ENCODE data around the gene TNRC18.
"Not testable (repeated sequence)": the region's sequence is repeated elsewhere in the genome, so short reads cannot be mapped to it uniquely, and the experiment has no call there.

Gene TNRC18

GRCh38 chr7:5374464-5374863 lies 49.2 kb downstream of the TNRC18 start:
- TF ChIP-seq CTCF (IDR thresholded peaks at IDR 0.05; ENCODE audit: borderline replicate concordance, control extremely low read depth, extremely low read depth, insufficient read depth, missing control alignments), result no peak
- in situ Hi-C loops (cut with MboI; ENCODE audit: low sequenced_read_pairs, unreplicated experiment), result no loop called here
- no peak for DNase-seq (ENCODE audit: low spot score)

GRCh38 chr7:5373300-5373699 lies 50.3 kb downstream of the TNRC18 start:
- in situ Hi-C loops (cut with MboI; ENCODE audit: low sequenced_read_pairs, unreplicated experiment), result no loop called here
- TF ChIP-seq CTCF (IDR thresholded peaks at IDR 0.05; ENCODE audit: borderline replicate concordance, control extremely low read depth, extremely low read depth, insufficient read depth, missing control alignments), result no peak
- DNase-seq (ENCODE audit: low spot score), result no peak

GRCh38 chr7:5370454-5371353 lies 52.9 kb downstream of the TNRC18 start:
- DNase-seq (ENCODE audit: low spot score), result no peak
- in situ Hi-C loops (cut with MboI; ENCODE audit: low sequenced_read_pairs, unreplicated experiment), result no loop called here
- TF ChIP-seq CTCF (IDR thresholded peaks at IDR 0.05; ENCODE audit: borderline replicate concordance, control extremely low read depth, extremely low read depth, insufficient read depth, missing control alignments), result no peak

GRCh38 chr7:5367661-5368060 lies 56.0 kb downstream of the TNRC18 start:
- TF ChIP-seq CTCF (IDR thresholded peaks at IDR 0.05; ENCODE audit: borderline replicate concordance, control extremely low read depth, extremely low read depth, insufficient read depth, missing control alignments), result no peak
- DNase-seq (ENCODE audit: low spot score), result no peak
- in situ Hi-C loops (cut with MboI; ENCODE audit: low sequenced_read_pairs, unreplicated experiment), result no loop called here

GRCh38 chr7:5365976-5366625 lies 57.5 kb downstream of the TNRC18 start:
- peak; percentile 87 for TF ChIP-seq CTCF (IDR thresholded peaks at IDR 0.05; ENCODE audit: borderline replicate concordance, control extremely low read depth, extremely low read depth, insufficient read depth, missing control alignments)
- DNase-seq (ENCODE audit: low spot score), result peak; percentile 86
- in situ Hi-C loops (cut with MboI; ENCODE audit: low sequenced_read_pairs, unreplicated experiment), result not testable (repeated sequence)

- in situ Hi-C loops (cut with MboI; ENCODE audit: low sequenced_read_pairs, unreplicated experiment), result no loop called here
- DNase-seq (ENCODE audit: low spot score), result no peak
- TF ChIP-seq CTCF (IDR thresholded peaks at IDR 0.05; ENCODE audit: borderline replicate concordance, control extremely low read depth, extremely low read depth, insufficient read depth, missing control alignments), result no peak
Measured at GRCh38 chr7:5363729-5364128, 59.9 kb downstream of the TNRC18 start.
